H9 (cell line): Measurements from ENCODE around the gene ADAM33. TPM values are rescaled to one million over a fixed set of nuclear protein-coding genes. Genes with fewer than 3 reads are reported as not detected.

ENCODE experiments used
- DNase-seq: peaks from one replicate; pipeline ENCODE4 v3.0.0-alpha.2; 2017
- H2AFZ ChIP-seq: one replicate; pipeline ENCODE4 v1.6.1; 2013; ENCODE audit warnings: mild to moderate bottlenecking, low read length, control low read depth, moderate library complexity
- H2AK5ac ChIP-seq: 2 replicates; pipeline ENCODE4 v1.6.1; 2013; ENCODE audit warnings: low read length, control low read depth, mixed read lengths; ENCODE audit not compliant: insufficient read length
- H2BK120ac ChIP-seq: one replicate; pipeline ENCODE4 v1.6.1; 2013; ENCODE audit warnings: low read depth, mild to moderate bottlenecking, low read length, control low read depth, inconsistent platforms; ENCODE audit not compliant: poor library complexity, severe bottlenecking
- H2BK12ac ChIP-seq: 2 replicates; pipeline ENCODE4 v1.6.1; 2013; ENCODE audit warnings: low read length, control low read depth, mixed read lengths, low read depth; ENCODE audit not compliant: insufficient read length
- H2BK15ac ChIP-seq: 2 replicates; pipeline ENCODE4 v1.6.1; 2013; ENCODE audit warnings: low read depth, low read length, control low read depth
- H2BK20ac ChIP-seq: one replicate; pipeline ENCODE4 v1.6.1; 2013; ENCODE audit warnings: low read depth, mild to moderate bottlenecking, low read length, control low read depth, inconsistent platforms; ENCODE audit not compliant: poor library complexity, severe bottlenecking
- H2BK5ac ChIP-seq: 2 replicates; pipeline ENCODE4 v1.6.1; 2013; ENCODE audit warnings: low read length, control low read depth, mixed read lengths; ENCODE audit not compliant: insufficient read length
- H3K14ac ChIP-seq: 2 replicates; pipeline ENCODE4 v1.6.1; 2013; ENCODE audit warnings: low read length, control low read depth; ENCODE audit not compliant: insufficient read depth
- H3K18ac ChIP-seq: 2 replicates; pipeline ENCODE4 v1.6.1; 2013; ENCODE audit warnings: low read depth, mild to moderate bottlenecking, mixed read lengths, low read length, control low read depth; ENCODE audit not compliant: insufficient read length
- H3K23ac ChIP-seq: 2 replicates; pipeline ENCODE4 v1.6.1; 2013; ENCODE audit warnings: low read length, control low read depth, mixed read lengths, low read depth; ENCODE audit not compliant: insufficient read length
- H3K23me2 ChIP-seq: 2 replicates; pipeline ENCODE4 v1.6.1; 2013; ENCODE audit warnings: low read depth, mild to moderate bottlenecking, mixed read lengths, low read length, control low read depth; ENCODE audit not compliant: insufficient read length, poor library complexity, severe bottlenecking
- H3K27ac ChIP-seq: 2 replicates; pipeline ENCODE4 v1.5.1; 2013; ENCODE audit warnings: low read length, control low read depth, mixed read lengths, low read depth; ENCODE audit not compliant: insufficient read length
- H3K27me3 ChIP-seq: 2 replicates; pipeline ENCODE4 v1.6.1; 2013; ENCODE audit warnings: low read length, control low read depth, inconsistent platforms; ENCODE audit not compliant: insufficient read depth
- H3K4ac ChIP-seq: 2 replicates; pipeline ENCODE4 v1.6.1; 2013; ENCODE audit warnings: low read depth, mild to moderate bottlenecking, control low read depth, inconsistent platforms, low read length, moderate library complexity
- H3K4me1 ChIP-seq: 2 replicates; pipeline ENCODE4 v1.6.1; 2013; ENCODE audit warnings: low read length, control low read depth, inconsistent platforms; ENCODE audit not compliant: insufficient read depth
- H3K4me2 ChIP-seq: 2 replicates; pipeline ENCODE4 v1.6.1; 2013; ENCODE audit warnings: low read length, control low read depth, mixed read lengths; ENCODE audit not compliant: insufficient read length, insufficient read depth
- H3K56ac ChIP-seq: 2 replicates; pipeline ENCODE4 v1.6.1; 2013; ENCODE audit warnings: low read depth, mild to moderate bottlenecking, mixed read lengths, low read length, control low read depth; ENCODE audit not compliant: insufficient read length
- H3K79me1 ChIP-seq: 2 replicates; pipeline ENCODE4 v1.6.1; 2013; ENCODE audit warnings: low read depth, mild to moderate bottlenecking, moderate library complexity, low read length, control low read depth, inconsistent platforms; ENCODE audit not compliant: insufficient read depth, poor library complexity, severe bottlenecking
- H3K79me2 ChIP-seq: 2 replicates; pipeline ENCODE4 v1.6.1; 2013; ENCODE audit warnings: low read length, control low read depth, inconsistent platforms; ENCODE audit not compliant: insufficient read depth
- H3K9ac ChIP-seq: 2 replicates; pipeline ENCODE4 v1.6.1; 2013; ENCODE audit warnings: low read length, control low read depth, mixed read lengths; ENCODE audit not compliant: insufficient read length; ENCODE audit errors: extremely low read depth
- H3K9me3 ChIP-seq: one replicate; pipeline ENCODE4 v1.6.1; 2013; ENCODE audit warnings: low read depth, low read length, inconsistent platforms; ENCODE audit not compliant: control insufficient read depth
- H3T11ph ChIP-seq: one replicate; pipeline ENCODE4 v1.6.1; 2013; ENCODE audit warnings: mild to moderate bottlenecking, low read length, control low read depth, inconsistent platforms
- H4K20me1 ChIP-seq: one replicate; pipeline ENCODE4 v1.6.1; 2013; ENCODE audit not compliant: control insufficient read depth, insufficient read length, insufficient read depth
- H4K5ac ChIP-seq: 2 replicates; pipeline ENCODE4 v1.6.1; 2013; ENCODE audit warnings: low read depth, mild to moderate bottlenecking, mixed read lengths, low read length, control low read depth; ENCODE audit not compliant: insufficient read length
- H4K8ac ChIP-seq: replicated peaks from 2 replicates; pipeline ENCODE4 v1.6.1; 2013; ENCODE audit warnings: low read length, control low read depth, mixed read lengths, low read depth; ENCODE audit not compliant: insufficient read length
- H4K91ac ChIP-seq: 2 replicates; pipeline ENCODE4 v1.6.1; 2013; ENCODE audit warnings: low read depth, mild to moderate bottlenecking, moderate library complexity, mixed read lengths, low read length, control low read depth; ENCODE audit not compliant: insufficient read length
- H3K27ac Mint-ChIP-seq, 3 experiments: 2 replicates in 2 of 3; 3 replicates in 1 of 3; pipeline ENCODE4 v1.8.0; 2020 to 2021; ENCODE audit warnings: mixed read lengths in 3 of 3, mild to moderate bottlenecking in 1 of 3, moderate library complexity in 1 of 3
- H3K27me3 Mint-ChIP-seq: 2 replicates; pipeline ENCODE4 v1.8.0; 2021; ENCODE audit warnings: low read depth, mild to moderate bottlenecking, moderate library complexity, mixed read lengths
- H3K36me3 Mint-ChIP-seq, 3 experiments: 2 replicates in 2 of 3; 3 replicates in 1 of 3; pipeline ENCODE4 v1.8.0; 2020 to 2021; ENCODE audit warnings: low read depth in 3 of 3, mixed read lengths in 3 of 3; ENCODE audit not compliant: insufficient read depth in 1 of 3
- H3K4me1 Mint-ChIP-seq, 2 experiments: 2 replicates each; pipeline ENCODE4 v1.8.0; 2020; ENCODE audit warnings: mixed read lengths in 2 of 2
- H3K4me3 Mint-ChIP-seq, 2 experiments: 2 replicates in 1 of 2; 3 replicates in 1 of 2; pipeline ENCODE4 v1.8.0; 2020 to 2021; ENCODE audit warnings: mild to moderate bottlenecking in 2 of 2, mixed read lengths in 2 of 2, moderate library complexity in 1 of 2
- H3K9me3 Mint-ChIP-seq, 2 experiments: 2 replicates in 1 of 2; 3 replicates in 1 of 2; pipeline ENCODE4 v1.8.0; 2020; ENCODE audit warnings: mild to moderate bottlenecking in 2 of 2, mixed read lengths in 2 of 2, moderate library complexity in 1 of 2
- WGBS: extraction: QIAGEN DNeasy Blood & Tissue Kit; methylation state at CpG from one replicate; pipeline ENCODE4 v1.1.7; 2013; ENCODE audit warnings: missing lambda C conversion rate, low lambda C conversion rate, mixed read lengths; ENCODE audit not compliant: insufficient read length; ENCODE audit errors: extremely low coverage; 5-methylcytosine and 5-hydroxymethylcytosine counted together
- total RNA-seq: library from RNA; stranded (reverse); gene quantifications from 2 replicates; pipeline ENCODE4 v1.2.1, GENCODE V29; 2021
- TF ChIP-seq, protein P1 (sequence below): fragments of 200-600 bp; sonication (generic); conservative IDR thresholded peaks from 3 replicates; pipeline ENCODE4 v1.8.0; 2021; ENCODE audit warnings: antibody characterized with exemption, mild to moderate bottlenecking

ADAM33 gene
- total RNA-seq, 1 experiment from 2014 or later, result 4.0 TPM

DNA sequence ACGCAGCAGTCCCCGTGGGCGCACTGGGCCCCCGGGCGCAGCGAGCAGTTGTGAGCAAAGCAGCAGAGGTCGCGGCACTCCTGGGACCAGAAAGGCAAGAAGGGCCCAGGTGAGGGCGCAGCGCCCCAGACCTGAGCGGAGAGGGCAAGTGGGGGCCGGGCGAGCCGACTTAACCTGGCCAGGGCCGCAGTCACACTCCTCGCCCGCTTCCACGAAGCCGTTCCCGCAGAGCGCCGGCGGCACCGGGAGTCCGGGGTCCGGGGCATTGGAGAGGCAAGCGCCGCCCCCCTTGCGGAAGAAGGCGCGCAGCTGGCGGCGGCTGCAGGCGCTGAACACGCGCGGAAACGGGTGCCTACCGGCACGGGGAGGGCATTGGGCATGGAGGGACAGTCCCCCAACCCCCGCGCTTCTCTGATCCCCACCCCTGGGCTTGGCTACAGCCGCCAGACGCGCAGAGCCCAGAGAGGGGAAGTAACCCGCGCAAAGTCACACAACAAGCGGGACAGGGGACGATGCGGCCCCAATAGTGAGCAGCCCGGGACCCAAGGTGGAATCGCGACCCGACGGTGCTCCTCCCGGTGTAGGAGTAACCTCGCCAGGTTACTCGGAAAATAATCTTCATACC, 9.2 kb downstream of the ADAM33 start:
- Mint-ChIP-seq H3K36me3 (0 out of 7 replicates have a peak, but pooled peaks cover 0 to 3% (median 0%) of the 10 kb centered on the region in 3 experiments), H3K27me3 (peaks cover 29% of the 10 kb centered on the region), H3K4me1 (peaks cover 13 to 22% of the 10 kb centered on the region in 2 experiments), H3K9me3 (no peaks in the 10 kb centered on the region), H3K27ac (no peak overlapping the region; a peak in 1 of 7 replicates), H3K4me3 (no peak overlapping the region)
- Histone ChIP-seq H2BK15ac (no peak overlapping the region), H2BK5ac (no peak overlapping the region), H4K8ac (no peak overlapping the region), H2BK20ac (no peak overlapping the region), H3K23ac (no peak overlapping the region), H3K14ac (no peak overlapping the region), H2BK12ac (no peak overlapping the region), H2AK5ac (no peak overlapping the region), H3K56ac (no peak overlapping the region), H3K9me3 (no peaks in the 10 kb centered on the region), H3T11ph (no peak overlapping the region), H2AFZ (no peak overlapping the region), H3K79me1 (no peaks in the 10 kb centered on the region), H3K4me2 (no peak overlapping the region), H2BK120ac (no peak overlapping the region), H3K27me3 (0 out of 2 replicates have a peak, but pooled peaks cover 2% of the 10 kb centered on the region), H3K18ac (no peak overlapping the region), H3K23me2 (no peaks in the 10 kb centered on the region), H4K5ac (no peak overlapping the region), H3K27ac (no peak overlapping the region), H3K4ac (no peak overlapping the region), H3K9ac (no peak overlapping the region), H4K20me1 (no peaks in the 10 kb centered on the region), H3K4me1 (no peaks in the 10 kb centered on the region), H4K91ac (no peak overlapping the region), H3K79me2 (no peaks in the 10 kb centered on the region)
- TF ChIP-seq, protein P1, sequence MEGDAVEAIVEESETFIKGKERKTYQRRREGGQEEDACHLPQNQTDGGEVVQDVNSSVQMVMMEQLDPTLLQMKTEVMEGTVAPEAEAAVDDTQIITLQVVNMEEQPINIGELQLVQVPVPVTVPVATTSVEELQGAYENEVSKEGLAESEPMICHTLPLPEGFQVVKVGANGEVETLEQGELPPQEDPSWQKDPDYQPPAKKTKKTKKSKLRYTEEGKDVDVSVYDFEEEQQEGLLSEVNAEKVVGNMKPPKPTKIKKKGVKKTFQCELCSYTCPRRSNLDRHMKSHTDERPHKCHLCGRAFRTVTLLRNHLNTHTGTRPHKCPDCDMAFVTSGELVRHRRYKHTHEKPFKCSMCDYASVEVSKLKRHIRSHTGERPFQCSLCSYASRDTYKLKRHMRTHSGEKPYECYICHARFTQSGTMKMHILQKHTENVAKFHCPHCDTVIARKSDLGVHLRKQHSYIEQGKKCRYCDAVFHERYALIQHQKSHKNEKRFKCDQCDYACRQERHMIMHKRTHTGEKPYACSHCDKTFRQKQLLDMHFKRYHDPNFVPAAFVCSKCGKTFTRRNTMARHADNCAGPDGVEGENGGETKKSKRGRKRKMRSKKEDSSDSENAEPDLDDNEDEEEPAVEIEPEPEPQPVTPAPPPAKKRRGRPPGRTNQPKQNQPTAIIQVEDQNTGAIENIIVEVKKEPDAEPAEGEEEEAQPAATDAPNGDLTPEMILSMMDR, result 0 out of 3 replicates have a peak, but pooled peaks have one; percentile 18
- WGBS, result no CpG with 5 or more reads among the region's 58 CpGs
- peak; percentile 52 for DNase-seq
